NCI-H2196 (cell line): ENCODE results near the gene MYLIP.

Source experiments
- DNase-seq: peaks from one replicate; lab custom pipeline; 2025; ENCODE audit not compliant: unreplicated experiment; lab: John Stamatoyannopoulos, UW

MYLIP gene

DNA sequence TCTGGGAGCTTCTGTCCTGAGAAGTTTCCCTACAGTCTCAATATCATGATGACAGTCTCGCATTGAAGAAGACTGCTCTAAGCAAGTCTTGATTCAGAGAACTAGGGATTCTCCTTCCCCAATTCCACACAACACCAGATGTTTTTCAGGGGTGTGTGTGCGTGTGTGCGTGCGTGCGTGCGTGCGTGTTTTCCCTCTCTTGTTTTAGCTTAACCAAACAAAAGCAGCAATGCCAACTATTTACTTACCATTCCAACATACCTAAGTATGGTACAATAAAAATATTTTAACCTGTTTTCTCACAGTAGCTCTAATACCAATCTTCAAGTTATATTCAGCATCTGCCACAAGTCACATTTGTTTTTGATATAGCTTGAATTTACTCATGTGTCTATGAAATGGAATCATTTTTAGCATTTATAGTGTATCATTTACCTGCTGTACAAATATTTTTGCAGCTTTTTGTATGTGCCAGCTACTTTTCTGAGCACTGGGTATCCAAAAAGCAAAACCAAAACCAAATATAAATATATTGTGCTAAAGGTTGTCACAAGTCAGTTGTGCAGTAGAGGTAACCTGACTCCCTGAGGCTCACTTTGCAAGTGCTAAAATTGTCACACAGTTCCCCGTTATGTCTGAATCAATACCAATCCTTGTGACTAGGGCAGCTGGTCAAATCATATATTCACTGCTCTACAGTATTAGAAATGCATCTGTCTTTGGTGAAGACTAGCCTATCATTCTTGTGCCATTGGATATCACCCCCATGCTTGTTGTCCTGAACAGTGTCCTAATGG, 21.7 kb upstream of the MYLIP start:
- DNase-seq = no peak

DNA sequence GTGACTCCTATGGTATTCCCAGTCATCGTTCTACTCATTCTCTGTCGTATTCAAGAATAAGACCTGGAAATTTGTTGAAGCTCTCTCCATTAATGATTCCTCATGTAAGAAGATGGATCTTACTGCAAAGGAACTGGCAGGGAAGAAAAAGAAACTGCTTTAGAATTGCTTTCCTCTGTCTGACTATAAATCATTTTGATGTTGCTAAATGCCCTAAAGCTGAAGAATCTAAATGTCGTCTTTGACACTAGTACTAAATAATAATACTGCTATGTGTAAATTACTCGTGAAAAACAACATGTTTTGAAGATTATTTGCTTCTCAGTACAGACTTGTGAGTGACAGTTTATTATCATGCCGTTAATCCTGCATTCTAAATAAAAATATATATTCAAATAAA, 20.5 kb upstream of the MYLIP start:
- DNase-seq = no peak

- no peak for DNase-seq
Observed at GRCh38 chr6:16108921-16109658, 19.8 kb upstream of the MYLIP start.

- DNase-seq = no peak
Observed at GRCh38 chr6:16109659-16110305, 19.1 kb upstream of the MYLIP start.

DNA sequence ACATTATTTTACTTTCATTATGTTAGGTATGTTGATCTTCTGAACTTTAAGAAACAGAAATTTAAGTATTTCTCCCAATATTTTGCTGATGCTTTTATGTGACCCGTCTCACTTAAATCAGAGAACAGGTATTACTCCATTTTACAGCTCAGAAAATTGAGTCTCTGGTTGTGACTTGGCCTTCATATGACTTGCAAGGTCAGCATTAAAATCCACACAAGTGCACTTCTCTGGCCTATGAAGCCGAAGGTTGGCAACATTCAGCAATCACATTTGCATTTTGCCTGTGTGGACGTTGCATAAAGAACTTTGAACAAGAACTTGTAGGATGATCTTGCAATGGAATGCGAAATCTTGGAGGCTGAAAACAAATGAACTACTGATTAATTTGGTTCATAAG, 10.1 kb upstream of the MYLIP start:
- DNase-seq = no peak

DNA sequence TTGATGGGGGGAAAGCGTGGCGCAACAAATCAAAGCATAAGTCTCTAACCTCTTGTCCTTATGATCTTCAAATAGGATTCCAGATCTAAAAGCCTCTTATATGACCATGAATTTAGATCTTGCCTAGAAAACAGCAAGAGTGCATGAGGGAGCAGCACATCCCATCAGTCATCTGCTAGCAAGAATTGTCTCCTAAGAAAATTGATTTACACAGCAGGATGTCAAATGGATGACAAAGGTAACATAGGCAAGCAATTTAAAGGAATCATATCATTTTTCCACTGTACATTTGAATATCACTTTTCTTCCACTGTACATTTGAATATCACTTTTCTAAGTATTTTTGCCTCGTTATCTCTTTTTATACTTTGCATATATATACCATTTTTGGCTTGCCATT, 7.5 kb upstream of the MYLIP start:
- DNase-seq = no peak

GRCh38 chr6:16122197-16122596, 6.7 kb upstream of the MYLIP start:
- no peak for DNase-seq

- DNase-seq = no peak
Observed at GRCh38 chr6:16124198-16125180, 4.4 kb upstream of the MYLIP start.

- no peak for DNase-seq
Observed at GRCh38 chr6:16126056-16126455, 2.8 kb upstream of the MYLIP start.

DNA sequence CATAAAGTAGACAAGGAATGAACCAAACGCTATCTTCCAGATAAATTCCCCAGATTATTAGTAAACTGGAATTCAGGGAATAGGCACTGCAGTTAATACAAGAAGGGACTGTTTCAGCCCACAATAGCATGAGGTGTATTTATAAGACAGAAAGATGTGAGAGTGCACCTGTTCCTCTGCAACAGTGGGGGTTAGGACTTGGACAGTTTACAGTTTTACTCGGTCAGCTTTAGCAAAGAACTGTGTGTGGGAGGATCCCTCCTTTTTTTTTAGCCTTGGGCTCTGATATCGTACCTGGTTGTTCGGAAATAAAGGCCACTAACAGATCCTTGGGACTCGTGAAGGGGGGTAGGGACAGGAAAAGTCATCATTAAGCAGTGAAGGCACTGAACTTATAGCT, 2.0 kb upstream of the MYLIP start:
- DNase-seq = no peak

DNA sequence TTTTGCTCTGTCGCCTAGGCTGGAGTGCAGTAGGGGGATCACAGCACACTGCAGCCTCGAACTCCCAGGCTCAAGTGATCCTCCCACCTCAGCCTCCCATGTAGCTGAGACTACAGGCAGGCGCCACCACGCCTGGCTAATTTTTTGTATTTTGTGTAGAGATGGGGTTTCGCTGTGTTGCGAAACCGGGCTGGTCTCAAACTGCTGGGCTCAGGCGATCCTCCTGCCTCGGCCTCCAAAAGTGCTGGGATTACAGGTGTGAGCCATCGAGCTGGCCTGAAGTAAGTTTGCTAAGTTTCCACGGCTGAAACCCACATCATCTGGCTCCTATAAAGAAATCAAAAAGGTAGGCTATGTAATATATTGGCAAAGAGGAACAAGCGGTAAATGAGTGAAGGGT, 1.4 kb upstream of the MYLIP start:
- DNase-seq = no peak

DNA sequence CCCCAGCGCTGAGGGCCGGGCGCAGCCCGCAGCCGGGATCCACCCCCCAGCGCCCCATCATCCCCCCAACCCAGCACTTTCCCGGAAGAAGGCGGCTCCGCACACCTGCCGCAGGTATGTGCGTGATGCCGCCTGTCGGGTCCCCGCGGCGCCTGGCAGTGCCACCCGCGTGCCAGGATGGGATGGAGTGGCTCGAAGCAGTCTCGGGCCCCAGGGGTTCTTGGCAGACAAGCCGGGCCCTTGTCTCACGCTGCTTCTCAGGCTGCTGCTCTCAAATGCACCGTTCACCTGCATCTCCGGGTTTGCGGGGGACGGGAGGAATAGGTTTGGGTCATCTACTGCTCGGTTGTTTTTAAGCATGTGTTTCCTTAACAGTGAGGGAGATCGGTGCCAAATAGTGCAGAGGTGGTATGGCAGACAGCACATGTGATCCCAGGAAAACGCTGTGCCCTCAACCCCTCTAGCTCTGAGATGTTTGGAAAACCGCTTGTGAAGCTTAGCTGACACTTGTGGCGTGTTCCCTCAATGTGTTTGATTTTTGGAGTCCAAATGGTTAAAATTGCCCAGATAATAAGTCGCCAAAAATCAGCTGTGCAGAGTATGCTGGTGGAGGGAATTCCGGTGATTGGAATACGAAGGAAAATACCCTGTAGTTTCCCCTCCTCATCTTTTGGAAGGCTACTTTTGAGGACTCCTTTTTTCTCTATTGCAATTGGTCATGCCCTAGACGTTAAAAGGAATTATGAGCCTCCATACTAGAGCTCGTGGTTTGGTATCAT, 926 bp downstream of the MYLIP start:
- DNase-seq = no peak

DNA sequence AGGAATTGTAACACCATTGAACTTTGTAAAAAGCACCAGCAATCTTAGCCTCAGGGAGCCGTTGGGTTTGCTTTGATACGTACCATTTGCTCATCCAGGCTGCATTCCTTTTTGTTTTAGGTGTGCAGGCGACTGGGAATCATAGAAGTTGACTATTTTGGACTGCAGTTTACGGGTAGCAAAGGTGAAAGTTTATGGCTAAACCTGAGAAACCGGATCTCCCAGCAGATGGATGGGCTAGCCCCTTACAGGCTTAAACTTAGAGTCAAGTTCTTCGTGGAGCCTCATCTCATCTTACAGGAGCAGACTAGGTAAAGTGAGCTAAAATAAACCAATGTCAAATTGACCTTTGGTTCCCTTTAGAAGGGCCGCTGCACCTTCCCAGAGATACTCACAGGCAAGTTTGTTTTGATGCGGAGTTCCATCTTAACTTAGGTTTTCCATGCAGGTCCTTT, 1.6 kb downstream of the MYLIP start:
- peak; percentile 34 for DNase-seq

GRCh38 chr6:16130932-16131387, 2.1 kb downstream of the MYLIP start:
- peak; percentile 61 for DNase-seq

GRCh38 chr6:16132909-16133308, 4.0 kb downstream of the MYLIP start:
- DNase-seq = no peak

DNA sequence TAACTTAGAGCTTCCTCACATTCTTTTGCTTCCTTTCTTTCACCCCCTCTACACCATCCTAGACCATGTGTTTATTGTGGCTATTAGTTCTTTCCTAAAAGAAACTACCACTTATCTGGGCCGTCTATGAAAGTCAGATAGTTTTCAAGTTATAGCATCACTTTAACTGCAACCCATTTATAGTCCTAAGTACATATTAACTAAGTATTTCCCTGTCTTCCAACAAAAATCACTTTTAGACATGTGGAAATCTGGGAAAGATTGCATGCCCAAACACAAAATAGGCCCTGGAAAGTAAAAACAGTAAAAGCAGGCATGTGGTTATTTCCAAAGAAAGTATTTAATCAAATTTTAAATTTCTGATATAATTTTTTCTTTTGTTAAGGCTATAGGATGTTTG, 5.5 kb downstream of the MYLIP start:
- no peak for DNase-seq

DNA sequence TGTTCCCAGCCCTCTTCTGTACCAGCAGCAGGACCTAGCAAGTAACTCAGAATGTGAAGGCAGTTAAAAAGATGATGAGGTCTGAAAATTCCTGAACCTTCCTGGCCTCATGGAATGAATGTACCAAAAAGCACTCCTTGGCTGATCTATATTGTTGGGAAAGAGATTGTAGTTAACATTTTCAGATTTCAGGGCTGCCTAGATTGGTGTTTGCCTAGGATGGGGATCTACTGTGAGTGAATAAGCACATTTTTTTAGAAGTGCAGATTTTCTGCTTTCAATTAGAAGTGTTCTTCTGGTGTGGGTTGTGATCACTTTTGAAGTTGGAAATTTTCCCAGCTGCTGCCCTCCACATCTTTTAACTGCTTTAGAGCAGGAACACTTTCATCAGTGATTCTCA, 6.2 kb downstream of the MYLIP start:
- no peak for DNase-seq

GRCh38 chr6:16136091-16136490, 7.2 kb downstream of the MYLIP start:
- DNase-seq = no peak

GRCh38 chr6:16136621-16137450, 8.0 kb downstream of the MYLIP start:
- DNase-seq = peak; percentile 14
